DOHH2 (cell line): Measurements from ENCODE around the gene USP10.

Source experiments
- H3F3A ChIP-seq: fragments of 200-600 bp; sonication (generic), shearing (Covaris generic); 2 replicates; pipeline ENCODE4 v1.6.0; 2016; ENCODE audit warnings: antibody characterized with exemption, mild to moderate bottlenecking; ENCODE audit not compliant: control insufficient read depth, insufficient read depth
- H3K27ac ChIP-seq: fragments of 200-600 bp; sonication (generic); 2 replicates; pipeline ENCODE4 v1.5.1; 2014; ENCODE audit warnings: low read depth, mild to moderate bottlenecking, low read length, moderate library complexity
- H3K27me3 ChIP-seq: fragments of 200-600 bp; sonication (generic); 2 replicates; pipeline ENCODE4 v1.6.1; 2014; ENCODE audit warnings: mild to moderate bottlenecking, low read length, mixed read lengths; ENCODE audit not compliant: control insufficient read depth
- H3K36me3 ChIP-seq: fragments of 200-600 bp; sonication (generic); 2 replicates; pipeline ENCODE4 v1.6.1; 2014; ENCODE audit warnings: mild to moderate bottlenecking, low read length, moderate library complexity, mixed read lengths; ENCODE audit not compliant: control insufficient read depth
- H3K4me1 ChIP-seq: fragments of 200-600 bp; sonication (generic); 2 replicates; pipeline ENCODE4 v1.6.1; 2014; ENCODE audit warnings: mild to moderate bottlenecking, low read length, mixed read lengths; ENCODE audit not compliant: control insufficient read depth
- H3K4me2 ChIP-seq: fragments of 200-600 bp; sonication (generic); 2 replicates; pipeline ENCODE4 v1.6.0; 2014; ENCODE audit warnings: mild to moderate bottlenecking, low read length, moderate library complexity
- H3K4me3 ChIP-seq: fragments of 200-600 bp; sonication (generic); 2 replicates; pipeline ENCODE4 v1.5.1; 2014; ENCODE audit warnings: mild to moderate bottlenecking, low read length, mixed read lengths
- H3K79me2 ChIP-seq: fragments of 200-600 bp; sonication (generic); 2 replicates; pipeline ENCODE4 v1.6.1; 2014; ENCODE audit warnings: mild to moderate bottlenecking, low read length, mixed read lengths; ENCODE audit not compliant: control insufficient read depth
- H3K9me2 ChIP-seq: fragments of 200-600 bp; sonication (generic); replicated peaks from 2 replicates; pipeline ENCODE4 v1.6.1; 2014; ENCODE audit warnings: mild to moderate bottlenecking, low read length, mixed read lengths; ENCODE audit not compliant: control insufficient read depth
- H3K9me3 ChIP-seq: fragments of 200-600 bp; sonication (generic); 2 replicates; pipeline ENCODE4 v1.6.1; 2014; ENCODE audit warnings: antibody characterized with exemption, low read length, mixed read lengths; ENCODE audit not compliant: control insufficient read depth, insufficient read depth
- H4K20me1 ChIP-seq: fragments of 200-600 bp; sonication (generic); 2 replicates; pipeline ENCODE4 v1.6.0; 2014; ENCODE audit warnings: low read depth, mild to moderate bottlenecking, antibody characterized with exemption, low read length, moderate library complexity; ENCODE audit not compliant: control insufficient read depth, insufficient read depth
- CTCF ChIP-seq: fragments of 200-600 bp; sonication (generic); IDR thresholded peaks from one replicate; pipeline ENCODE4 v1.5.1; 2014; ENCODE audit warnings: antibody characterized with exemption, mild to moderate bottlenecking, low read depth, low read length; ENCODE audit not compliant: poor library complexity, severe bottlenecking
- EZH2phosphoT487 ChIP-seq: fragments of 200-600 bp; sonication (generic); IDR thresholded peaks from 2 replicates; pipeline ENCODE4 v1.6.1; 2017; ENCODE audit warnings: borderline replicate concordance, mild to moderate bottlenecking, antibody characterized with exemption, low read length, moderate library complexity, mixed read lengths

USP10 gene

GRCh38 chr16:84754956-84755672, 55.3 kb downstream of the USP10 start:
- Histone ChIP-seq H3K27me3 (no peaks in the 10 kb centered on the region), H3K4me3 (no peak overlapping the region), H3K36me3 (peaks cover 68% of the 10 kb centered on the region), H4K20me1 (peaks cover 41% of the 10 kb centered on the region), H3K4me2 (no peak overlapping the region), H3K79me2 (peaks cover 99% of the 10 kb centered on the region), H3F3A (peaks cover 28% of the 10 kb centered on the region), H3K9me3 (no peaks in the 10 kb centered on the region), H3K9me2 (no peaks in the 10 kb centered on the region), H3K4me1 (peaks cover 26% of the 10 kb centered on the region), H3K27ac (no peak overlapping the region)
- no peak for TF ChIP-seq CTCF
- TF ChIP-seq EZH2phosphoT487, result no peak

GRCh38 chr16:84756830-84757229, 57.0 kb downstream of the USP10 start:
- Histone ChIP-seq H3K4me1 (peaks cover 18% of the 10 kb centered on the region), H3K36me3 (peaks cover 73% of the 10 kb centered on the region), H3K4me2 (no peak overlapping the region), H3K4me3 (no peak overlapping the region), H3F3A (peaks cover 22% of the 10 kb centered on the region), H3K9me3 (no peaks in the 10 kb centered on the region), H3K27me3 (no peaks in the 10 kb centered on the region), H3K9me2 (no peaks in the 10 kb centered on the region), H4K20me1 (peaks cover 31% of the 10 kb centered on the region), H3K27ac (no peak overlapping the region), H3K79me2 (peaks cover 97% of the 10 kb centered on the region)
- TF ChIP-seq EZH2phosphoT487 (no peak), CTCF (no peak)

- TF ChIP-seq CTCF (no peak), EZH2phosphoT487 (no peak)
- no peak overlapping the region for H3K4me2 ChIP-seq
- H3K9me3 ChIP-seq, result no peaks in the 10 kb centered on the region
- H4K20me1 ChIP-seq, result peaks cover 27% of the 10 kb centered on the region
- no peak overlapping the region for H3K4me3 ChIP-seq
- no peak overlapping the region for H3K27ac ChIP-seq
- peaks cover 10% of the 10 kb centered on the region for H3K4me1 ChIP-seq
- no peaks in the 10 kb centered on the region for H3K27me3 ChIP-seq
- peaks cover 7% of the 10 kb centered on the region; the same call in 1 of the 2 replicates for H3F3A ChIP-seq
- peaks cover 83% of the 10 kb centered on the region for H3K36me3 ChIP-seq
- H3K79me2 ChIP-seq, result peaks cover 80% of the 10 kb centered on the region
- H3K9me2 ChIP-seq, result no peaks in the 10 kb centered on the region
Measured at GRCh38 chr16:84758627-84759026, 58.8 kb downstream of the USP10 start.
